IMR-90 (cell line): Measurements from ENCODE around the gene GLIS1. TPM values are rescaled to one million over a fixed set of nuclear protein-coding genes. Genes with fewer than 3 reads are reported as not detected.

Experiments used
- ATAC-seq: fragments of 200-7000 bp; cut with Tn5 transposase; 2 replicates; pipeline ENCODE4 v1.9.1; 2020; ENCODE audit warnings: low read depth, mild to moderate bottlenecking, moderate library complexity
- BruUV-seq: library from RNA; stranded (reverse); fragments of 400-500 nt; replicated peaks from 2 replicates; lab custom pipeline; 2021; lab: Mats Ljungman, UMichigan
- CTCF ChIA-PET: fragments of 300-600 bp; formaldehyde crosslinking; extraction: SDS; loops from one replicate; lab custom pipeline; 2021; ENCODE audit warnings: antibody characterized with exemption; lab: Yijun Ruan, JAX
- POLR2A ChIA-PET: fragments of 300-600 bp; sonication (Branson Sonifier 250); formaldehyde crosslinking; loops from one replicate; lab custom pipeline; 2022; ENCODE audit warnings: antibody characterized with exemption; ENCODE audit not compliant: unreplicated experiment; lab: Charles Lee
- DNase-seq: peaks from one replicate; pipeline ENCODE4 v3.0.0; 2013
- H2AFZ ChIP-seq: replicated peaks from 2 replicates; pipeline ENCODE3; 2013; ENCODE audit warnings: low read length, mild to moderate bottlenecking; ENCODE audit not compliant: poor library complexity
- H2AK5ac ChIP-seq: 2 replicates; pipeline ENCODE4 v1.6.1; 2013; ENCODE audit warnings: low read depth, low read length, inconsistent platforms
- H2AK9ac ChIP-seq: replicated peaks from 2 replicates; pipeline ENCODE3; 2013; ENCODE audit warnings: mild to moderate bottlenecking, low read depth, low read length, moderate library complexity; ENCODE audit not compliant: poor library complexity
- H2BK120ac ChIP-seq: 2 replicates; pipeline ENCODE4 v1.6.1; 2013; ENCODE audit warnings: low read depth, low read length, inconsistent platforms
- H2BK15ac ChIP-seq: 3 replicates; pipeline ENCODE4 v1.6.1; 2013; ENCODE audit warnings: low read depth, low read length, inconsistent platforms
- H2BK20ac ChIP-seq: 2 replicates; pipeline ENCODE4 v1.6.1; 2013; ENCODE audit warnings: low read depth, mild to moderate bottlenecking, inconsistent platforms, low read length, moderate library complexity
- H2BK5ac ChIP-seq: 2 replicates; pipeline ENCODE4 v1.6.1; 2013; ENCODE audit warnings: mild to moderate bottlenecking, low read depth, low read length, inconsistent platforms; ENCODE audit not compliant: poor library complexity, severe bottlenecking
- H3K14ac ChIP-seq: replicated peaks from 2 replicates; pipeline ENCODE4 v1.6.1; 2013; ENCODE audit warnings: low read depth, low read length, inconsistent platforms
- H3K18ac ChIP-seq: 2 replicates; pipeline ENCODE4 v1.6.1; 2013; ENCODE audit warnings: low read depth, low read length, control low read depth
- H3K23ac ChIP-seq: 2 replicates; pipeline ENCODE4 v1.6.1; 2013; ENCODE audit warnings: low read depth, low read length, inconsistent platforms
- H3K27ac ChIP-seq: 2 replicates; pipeline ENCODE4 v1.5.1; 2013; ENCODE audit warnings: mild to moderate bottlenecking, control low read depth, low read length; ENCODE audit not compliant: insufficient read depth
- H3K27me3 ChIP-seq: 2 replicates; pipeline ENCODE4 v1.6.1; 2013; ENCODE audit warnings: low read length; ENCODE audit not compliant: control insufficient read depth, insufficient read depth
- H3K36me3 ChIP-seq: 2 replicates; pipeline ENCODE4 v1.6.1; 2013; ENCODE audit warnings: low read length, mixed read lengths; ENCODE audit not compliant: control insufficient read depth, insufficient read depth
- H3K4ac ChIP-seq: 2 replicates; pipeline ENCODE4 v1.6.1; 2013; ENCODE audit warnings: low read depth, low read length, inconsistent platforms
- H3K4me1 ChIP-seq: 2 replicates; pipeline ENCODE4 v1.6.1; 2013; ENCODE audit warnings: low read length, mixed read lengths; ENCODE audit not compliant: control insufficient read depth, insufficient read depth
- H3K4me2 ChIP-seq: 2 replicates; pipeline ENCODE4 v1.6.1; 2013; ENCODE audit warnings: low read depth, mild to moderate bottlenecking, control low read depth, low read length, moderate library complexity
- H3K4me3 ChIP-seq: 2 replicates; pipeline ENCODE4 v1.5.1; 2013; ENCODE audit warnings: low read depth, mild to moderate bottlenecking, control low read depth, low read length, moderate library complexity; ENCODE audit not compliant: insufficient read depth
- H3K56ac ChIP-seq: 2 replicates; pipeline ENCODE4 v1.6.1; 2013; ENCODE audit warnings: low read length, inconsistent platforms; ENCODE audit not compliant: insufficient read depth; ENCODE audit errors: extremely low read depth
- H3K79me1 ChIP-seq, 2 experiments: 2 replicates each; pipeline ENCODE4 v1.6.1; 2013; ENCODE audit warnings: low read length in 2 of 2, inconsistent platforms in 1 of 2, low read depth in 1 of 2
- H3K9ac ChIP-seq: 2 replicates; pipeline ENCODE4 v1.6.1; 2013; ENCODE audit warnings: low read depth, low read length, control low read depth
- H3K9me1 ChIP-seq: 2 replicates; pipeline ENCODE4 v1.6.1; 2013; ENCODE audit warnings: low read length, inconsistent platforms; ENCODE audit not compliant: insufficient read depth
- H3K9me3 ChIP-seq: 2 replicates; pipeline ENCODE4 v1.6.1; 2013; ENCODE audit warnings: low read length; ENCODE audit not compliant: control insufficient read depth, insufficient read depth
- H4K20me1 ChIP-seq: 2 replicates; pipeline ENCODE4 v1.6.1; 2013; ENCODE audit warnings: low read length, inconsistent platforms; ENCODE audit not compliant: insufficient read depth
- H4K5ac ChIP-seq: 2 replicates; pipeline ENCODE4 v1.6.1; 2013; ENCODE audit warnings: mild to moderate bottlenecking, low read depth, low read length, control low read depth
- H4K8ac ChIP-seq, 2 experiments: 2 replicates each; pipeline ENCODE4 v1.6.1; 2013; ENCODE audit warnings: low read depth in 2 of 2, low read length in 2 of 2, control low read depth in 1 of 2, inconsistent platforms in 1 of 2
- H4K91ac ChIP-seq: 2 replicates; pipeline ENCODE4 v1.6.1; 2013; ENCODE audit warnings: low read depth, low read length, inconsistent platforms; ENCODE audit not compliant: insufficient read depth
- BHLHE40 ChIP-seq: fragments of 150-350 bp; IDR thresholded peaks from 2 replicates; pipeline ENCODE4 v1.6.1; 2016; ENCODE audit warnings: mild to moderate bottlenecking, low read depth, low read length
- CHD1 ChIP-seq: IDR thresholded peaks from 2 replicates; pipeline ENCODE4 v1.6.1; 2012; ENCODE audit warnings: low read depth, low read length, improper control_type of control experiment
- FOS ChIP-seq: fragments of 150-350 bp; IDR thresholded peaks from 2 replicates; pipeline ENCODE4 v1.6.1; 2016; ENCODE audit warnings: low read depth, low read length
- MAFK ChIP-seq: IDR thresholded peaks from 2 replicates; pipeline ENCODE4 v1.6.1; 2012; ENCODE audit warnings: low read depth, low read length, improper control_type of control experiment
- MXI1 ChIP-seq: IDR thresholded peaks from 2 replicates; pipeline ENCODE4 v1.6.1; 2012; ENCODE audit warnings: low read depth, mild to moderate bottlenecking, low read length, moderate library complexity, borderline replicate concordance
- NFE2L2 ChIP-seq: fragments of 150-350 bp; IDR thresholded peaks from 2 replicates; pipeline ENCODE4 v1.6.1; 2016; ENCODE audit warnings: low read depth, mild to moderate bottlenecking, low read length
- RFX5 ChIP-seq: IDR thresholded peaks from 2 replicates; pipeline ENCODE4 v1.8.0; 2012; ENCODE audit warnings: low read depth, mild to moderate bottlenecking, low read length, moderate library complexity
- SMC3 ChIP-seq: fragments of 150-350 bp; IDR thresholded peaks from 2 replicates; pipeline ENCODE4 v1.6.1; 2016; ENCODE audit warnings: low read depth, mild to moderate bottlenecking, antibody characterized with exemption, low read length, moderate library complexity
- WGBS, 2 experiments: methylation state at CpG; one replicate each; pipeline versions ENCODE4 v1.1.5 to v1.1.7; 2013; ENCODE audit warnings: missing lambda C conversion rate in 2 of 2; ENCODE audit not compliant: insufficient read length in 1 of 2; ENCODE audit errors: extremely low coverage in 2 of 2; 5-methylcytosine and 5-hydroxymethylcytosine counted together
- dilution Hi-C: fragments of 300-500 bp; cut with HindIII; formaldehyde crosslinking; loops from one replicate; pipeline ENCODE4 v1.14.3; 2018; ENCODE audit warnings: low sequenced_read_pairs; ENCODE audit not compliant: unreplicated experiment
- in situ Hi-C: fragments of 300-500 bp; cut with MboI; formaldehyde crosslinking; loops from 3 replicates; pipeline ENCODE4 v1.14.3; 2019; ENCODE audit warnings: low sequenced_read_pairs, inconsistent platforms, mixed read lengths
- intact Hi-C: fragments of 100-400 bp; cut with micrococcal nuclease; formaldehyde crosslinking; loops from 2 replicates; pipeline ENCODE4 v1.10.0; 2022
- polyA plus RNA-seq, 3 experiments: library from polyadenylated mRNA; depleted of rRNA; stranded (reverse); fragments of >200 nt; gene quantifications; 2 replicates each; pipeline ENCODE4 v1.2.3, GENCODE V29; 2012; ENCODE audit warnings: low replicate concordance in 1 of 3
- total RNA-seq: library from RNA; depleted of rRNA; stranded (reverse); fragments of >200 nt; gene quantifications from 2 replicates; pipeline ENCODE4 v1.2.3, GENCODE V29; 2012
- TF ChIP-seq, protein P1 (sequence below): conservative IDR thresholded peaks from 2 replicates; pipeline ENCODE4 v1.5.1; 2012; ENCODE audit warnings: mild to moderate bottlenecking, low read depth, low read length, improper control_type of control experiment
- TF ChIP-seq, protein P2 (sequence below): fragments of 150-350 bp; IDR thresholded peaks from 2 replicates; pipeline ENCODE4 v1.6.1; 2017; ENCODE audit warnings: mild to moderate bottlenecking, antibody characterized with exemption, low read length, low read depth

Gene GLIS1
- total and polyA plus RNA-seq, 2 of the 4 experiments (the other 2 are of a cell fraction) = 0.18 to 2.3 TPM

DNA sequence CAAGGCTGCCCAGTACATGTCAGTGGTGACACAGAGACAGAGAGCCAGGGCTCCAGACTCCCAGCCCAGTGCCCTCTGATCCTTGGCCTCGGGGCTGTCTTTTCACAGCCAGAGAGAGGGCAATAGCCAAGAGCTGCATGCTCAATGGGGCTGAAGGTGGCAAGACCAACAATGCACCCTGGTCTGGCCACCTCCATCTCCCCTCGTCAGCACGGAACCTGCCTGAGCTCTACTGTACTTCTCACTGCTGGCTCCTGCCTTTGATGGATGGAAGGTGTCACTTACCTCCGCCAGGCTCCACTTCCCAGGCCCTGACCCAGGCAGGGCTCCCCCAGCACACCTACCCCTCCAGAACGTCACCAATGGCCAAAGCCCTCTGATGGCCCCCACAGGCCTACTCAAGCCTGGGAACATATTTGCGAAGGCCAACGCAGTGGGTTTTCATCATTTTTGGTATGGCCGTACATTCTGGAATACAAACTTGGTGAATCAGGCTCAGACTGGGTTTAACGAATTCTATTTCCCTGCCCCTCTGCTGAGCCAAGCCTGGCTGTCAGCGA is 191.7 kb downstream of the GLIS1 start:
- no TSS peak for BruUV-seq
- Histone ChIP-seq H4K91ac (no peak overlapping the region), H4K20me1 (peaks cover under 1% of the 10 kb centered on the region), H2BK15ac (no peak overlapping the region), H3K18ac (no peak overlapping the region), H3K4me3 (no peak overlapping the region), H2AK5ac (no peak overlapping the region), H2BK5ac (no peak overlapping the region), H3K4me2 (no peak overlapping the region), H3K23ac (no peak overlapping the region), H3K27me3 (no peaks in the 10 kb centered on the region), H3K9me3 (no peaks in the 10 kb centered on the region), H3K56ac (no peak overlapping the region), H3K36me3 (no peaks in the 10 kb centered on the region), H3K9me1 (peaks cover 11% of the 10 kb centered on the region), H3K9ac (no peak overlapping the region), H2AK9ac (no peak overlapping the region), H4K8ac (no peak overlapping the region), H2BK20ac (no peak overlapping the region), H3K79me1 (0 out of 4 replicates have a peak, but pooled peaks cover 0 to 7% of the 10 kb centered on the region in 2 experiments), H3K4me1 (peaks cover 18% of the 10 kb centered on the region), H4K5ac (no peak overlapping the region), H3K27ac (no peak overlapping the region), H3K14ac (no peak overlapping the region), H2BK120ac (no peak overlapping the region), H3K4ac (no peak overlapping the region), H2AFZ (no peak overlapping the region)
- in situ Hi-C loops (no loop called here), dilution Hi-C loops (no loop called here), intact Hi-C loops (no loop called here)
- no peak for TF ChIP-seq BHLHE40
- TF ChIP-seq MXI1 = no peak
- TF ChIP-seq RFX5 = no peak
- no peak for TF ChIP-seq FOS
- TF ChIP-seq CHD1 = no peak
- TF ChIP-seq, protein P1, sequence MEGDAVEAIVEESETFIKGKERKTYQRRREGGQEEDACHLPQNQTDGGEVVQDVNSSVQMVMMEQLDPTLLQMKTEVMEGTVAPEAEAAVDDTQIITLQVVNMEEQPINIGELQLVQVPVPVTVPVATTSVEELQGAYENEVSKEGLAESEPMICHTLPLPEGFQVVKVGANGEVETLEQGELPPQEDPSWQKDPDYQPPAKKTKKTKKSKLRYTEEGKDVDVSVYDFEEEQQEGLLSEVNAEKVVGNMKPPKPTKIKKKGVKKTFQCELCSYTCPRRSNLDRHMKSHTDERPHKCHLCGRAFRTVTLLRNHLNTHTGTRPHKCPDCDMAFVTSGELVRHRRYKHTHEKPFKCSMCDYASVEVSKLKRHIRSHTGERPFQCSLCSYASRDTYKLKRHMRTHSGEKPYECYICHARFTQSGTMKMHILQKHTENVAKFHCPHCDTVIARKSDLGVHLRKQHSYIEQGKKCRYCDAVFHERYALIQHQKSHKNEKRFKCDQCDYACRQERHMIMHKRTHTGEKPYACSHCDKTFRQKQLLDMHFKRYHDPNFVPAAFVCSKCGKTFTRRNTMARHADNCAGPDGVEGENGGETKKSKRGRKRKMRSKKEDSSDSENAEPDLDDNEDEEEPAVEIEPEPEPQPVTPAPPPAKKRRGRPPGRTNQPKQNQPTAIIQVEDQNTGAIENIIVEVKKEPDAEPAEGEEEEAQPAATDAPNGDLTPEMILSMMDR = no peak
- TF ChIP-seq NFE2L2 = no peak
- TF ChIP-seq MAFK = no peak
- TF ChIP-seq, protein P2, sequence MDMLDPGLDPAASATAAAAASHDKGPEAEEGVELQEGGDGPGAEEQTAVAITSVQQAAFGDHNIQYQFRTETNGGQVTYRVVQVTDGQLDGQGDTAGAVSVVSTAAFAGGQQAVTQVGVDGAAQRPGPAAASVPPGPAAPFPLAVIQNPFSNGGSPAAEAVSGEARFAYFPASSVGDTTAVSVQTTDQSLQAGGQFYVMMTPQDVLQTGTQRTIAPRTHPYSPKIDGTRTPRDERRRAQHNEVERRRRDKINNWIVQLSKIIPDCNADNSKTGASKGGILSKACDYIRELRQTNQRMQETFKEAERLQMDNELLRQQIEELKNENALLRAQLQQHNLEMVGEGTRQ = no peak
- no peak for TF ChIP-seq SMC3
- 98% methylated on average over 5 of the region's 10 CpGs; no CpG with 5 or more reads in 1 of the 2 experiments for WGBS, 2 experiments
- DNase-seq (no peak), ATAC-seq (no peak)
- CTCF ChIA-PET = no interaction called here
- POLR2A ChIA-PET = no interaction called here
